Hypothalamus (tissue), 51 donors: ENCODE data around the gene SPP1.
"Not testable (repeated sequence)": the region's sequence is repeated elsewhere in the genome, so short reads cannot be mapped to it uniquely, and the experiment has no call there.

Experiments used
- DNase-seq, 51 donors: peaks; one replicate each; lab custom pipeline; 2025; lab: John Stamatoyannopoulos, UW

SPP1 gene

GRCh38 chr4:87975466-87975865, at the start of gene SPP1:
SPP1 (plus strand) TSS chr4:87975714; CDS start chr4:87976896, 1,182 bp downstream.
- DNase-seq, result peak in 49 of 51 donors; percentile 4 to 86 (median 51)

- DNase-seq, result no peak
Observed at GRCh38 chr4:87926554-87927098, 48.9 kb upstream of the SPP1 start.

- no peak for DNase-seq
Observed at GRCh38 chr4:87930629-87931028, 44.9 kb upstream of the SPP1 start.

- DNase-seq, result no peak
Observed at GRCh38 chr4:87931932-87932331, 43.6 kb upstream of the SPP1 start.

- DNase-seq, result no peak
Observed at GRCh38 chr4:87932718-87933141, 42.8 kb upstream of the SPP1 start.

GRCh38 chr4:87933337-87933736, 42.2 kb upstream of the SPP1 start:
- DNase-seq, result no peak

GRCh38 chr4:87934157-87934704, 41.3 kb upstream of the SPP1 start:
- DNase-seq, result no peak

- no peak for DNase-seq
Observed at GRCh38 chr4:87934973-87935372, 40.5 kb upstream of the SPP1 start.

GRCh38 chr4:87935954-87936353, 39.6 kb upstream of the SPP1 start:
- DNase-seq, result not testable (repeated sequence)

GRCh38 chr4:87937523-87937922, 38.0 kb upstream of the SPP1 start:
- DNase-seq, result no peak

GRCh38 chr4:87938746-87939145, 36.8 kb upstream of the SPP1 start:
- no peak for DNase-seq

- DNase-seq, result no peak
Observed at GRCh38 chr4:87939978-87940690, 35.4 kb upstream of the SPP1 start.

- DNase-seq, result not testable (repeated sequence)
Observed at GRCh38 chr4:87940809-87941208, 34.7 kb upstream of the SPP1 start.

GRCh38 chr4:87941537-87942392, 33.7 kb upstream of the SPP1 start:
- no peak for DNase-seq

GRCh38 chr4:87943660-87944149, 31.8 kb upstream of the SPP1 start:
- DNase-seq, result no peak

GRCh38 chr4:87944967-87945366, 30.5 kb upstream of the SPP1 start:
- no peak for DNase-seq

- no peak for DNase-seq
Observed at GRCh38 chr4:87946766-87947165, 28.7 kb upstream of the SPP1 start.

GRCh38 chr4:87947381-87948160, 27.9 kb upstream of the SPP1 start:
- DNase-seq, result no peak

GRCh38 chr4:87949961-87950360, 25.6 kb upstream of the SPP1 start:
- DNase-seq, result no peak

GRCh38 chr4:87950493-87950892, 25.0 kb upstream of the SPP1 start:
- DNase-seq, result no peak
